ACC112 (cell line): ENCODE results near the gene CYP1B1.

Experiments
- H2AFZ ChIP-seq: fragments of 200-600 bp; sonication (generic); one replicate; pipeline ENCODE4 v1.6.0; 2017; ENCODE audit warnings: antibody characterized with exemption, low read length; ENCODE audit not compliant: unreplicated experiment
- H3K27ac ChIP-seq: fragments of 200-600 bp; sonication (generic); 2 replicates; pipeline ENCODE4 v1.5.1; 2014; ENCODE audit warnings: low read depth, mild to moderate bottlenecking, antibody characterized with exemption, low read length, moderate library complexity
- H3K27me3 ChIP-seq: fragments of 200-600 bp; sonication (generic); 2 replicates; pipeline ENCODE4 v1.6.1; 2014; ENCODE audit warnings: mild to moderate bottlenecking, antibody characterized with exemption, low read length, moderate library complexity, mixed read lengths; ENCODE audit not compliant: insufficient read depth
- H3K36me3 ChIP-seq: fragments of 200-600 bp; sonication (generic); 2 replicates; pipeline ENCODE4 v1.6.1; 2016; ENCODE audit warnings: mild to moderate bottlenecking, antibody characterized with exemption, low read length, moderate library complexity, mixed read lengths; ENCODE audit not compliant: insufficient read depth
- H3K4me1 ChIP-seq: fragments of 200-600 bp; sonication (generic); one replicate; pipeline ENCODE4 v1.6.1; 2016; ENCODE audit warnings: low read length, mixed read lengths; ENCODE audit not compliant: insufficient read depth, unreplicated experiment, control insufficient read depth
- H3K4me3 ChIP-seq: fragments of 200-600 bp; sonication (generic); 2 replicates; pipeline ENCODE4 v1.5.1; 2014; ENCODE audit warnings: mild to moderate bottlenecking, low read depth, low read length
- H3K79me2 ChIP-seq: fragments of 200-600 bp; sonication (generic); one replicate; pipeline ENCODE4 v1.6.0; 2016; ENCODE audit warnings: low read length; ENCODE audit not compliant: control insufficient read depth, unreplicated experiment, insufficient read depth

The CYP1B1 gene

GRCh38 chr2:38057651-38058410 is 18.1 kb downstream of the CYP1B1 start:
- H3K27ac ChIP-seq: no peak overlapping the region
- no peak overlapping the region for H2AFZ ChIP-seq
- no peak overlapping the region for H3K4me3 ChIP-seq
- no peaks in the 10 kb centered on the region for H3K36me3 ChIP-seq
- 0 out of 2 replicates have a peak, but pooled peaks cover under 1% of the 10 kb centered on the region for H3K27me3 ChIP-seq
- no peaks in the 10 kb centered on the region for H3K79me2 ChIP-seq
- H3K4me1 ChIP-seq: peaks cover 8% of the 10 kb centered on the region

- Histone ChIP-seq H3K79me2 (no peaks in the 10 kb centered on the region), H2AFZ (no peak overlapping the region)
Observed at GRCh38 chr2:38056216-38056615, 19.7 kb downstream of the CYP1B1 start.

GRCh38 chr2:38045811-38046210 is 30.1 kb downstream of the CYP1B1 start:
- no peaks in the 10 kb centered on the region for H3K36me3 ChIP-seq
- H3K79me2 ChIP-seq: no peaks in the 10 kb centered on the region
- H3K4me1 ChIP-seq: no peaks in the 10 kb centered on the region
- H3K27ac ChIP-seq: no peak overlapping the region
- H3K27me3 ChIP-seq: no peaks in the 10 kb centered on the region
- H2AFZ ChIP-seq: no peak overlapping the region
- no peak overlapping the region for H3K4me3 ChIP-seq

More at GRCh38 chr2:38056216-38056615, 19.7 kb downstream of the CYP1B1 start:
- no peak overlapping the region for H3K4me3 ChIP-seq
- no peaks in the 10 kb centered on the region for H3K36me3 ChIP-seq
- no peak overlapping the region for H3K27ac ChIP-seq
- 0 out of 2 replicates have a peak, but pooled peaks cover 9% of the 10 kb centered on the region for H3K27me3 ChIP-seq
- peaks cover 8% of the 10 kb centered on the region for H3K4me1 ChIP-seq

- Histone ChIP-seq H3K27me3 (no peaks in the 10 kb centered on the region), H2AFZ (no peak overlapping the region), H3K4me1 (peaks cover 26% of the 10 kb centered on the region), H3K4me3 (no peak overlapping the region), H3K27ac (peak overlapping the region; percentile 50; the same call in 1 of the 2 replicates), H3K79me2 (no peaks in the 10 kb centered on the region), H3K36me3 (no peaks in the 10 kb centered on the region)
Observed at GRCh38 chr2:38039121-38039910, 36.6 kb downstream of the CYP1B1 start.

GRCh38 chr2:38038682-38039081 is 37.3 kb downstream of the CYP1B1 start:
- Histone ChIP-seq H3K27me3 (no peaks in the 10 kb centered on the region), H3K4me3 (peak overlapping the region; percentile 70), H3K36me3 (no peaks in the 10 kb centered on the region), H3K4me1 (peaks cover 26% of the 10 kb centered on the region), H3K27ac (peak overlapping the region; percentile 86), H3K79me2 (no peaks in the 10 kb centered on the region), H2AFZ (peak overlapping the region; percentile 94)

GRCh38 chr2:38037757-38038621 is 38.0 kb downstream of the CYP1B1 start:
- Histone ChIP-seq H2AFZ (peak overlapping the region; percentile 94), H3K4me1 (peaks cover 26% of the 10 kb centered on the region), H3K27ac (peak overlapping the region; percentile 86), H3K79me2 (no peaks in the 10 kb centered on the region), H3K36me3 (no peaks in the 10 kb centered on the region), H3K27me3 (no peaks in the 10 kb centered on the region), H3K4me3 (peak overlapping the region; percentile 70)

- H3K4me3 ChIP-seq: peak overlapping the region; percentile 70
- H3K79me2 ChIP-seq: no peaks in the 10 kb centered on the region
- H3K36me3 ChIP-seq: no peaks in the 10 kb centered on the region
- peak overlapping the region; percentile 94 for H2AFZ ChIP-seq
- H3K4me1 ChIP-seq: peaks cover 26% of the 10 kb centered on the region
- H3K27me3 ChIP-seq: no peaks in the 10 kb centered on the region
- H3K27ac ChIP-seq: peak overlapping the region; percentile 86
Observed at GRCh38 chr2:38037325-38037724, 38.6 kb downstream of the CYP1B1 start.

GRCh38 chr2:38035968-38036367 is 40.0 kb downstream of the CYP1B1 start:
- no peaks in the 10 kb centered on the region for H3K79me2 ChIP-seq
- no peak overlapping the region for H3K27ac ChIP-seq
- no peak overlapping the region for H3K4me3 ChIP-seq
- H3K27me3 ChIP-seq: no peaks in the 10 kb centered on the region
- no peaks in the 10 kb centered on the region for H3K36me3 ChIP-seq
- H3K4me1 ChIP-seq: peaks cover 26% of the 10 kb centered on the region
- no peak overlapping the region for H2AFZ ChIP-seq

GRCh38 chr2:38033646-38034045 is 42.3 kb downstream of the CYP1B1 start:
- H3K79me2 ChIP-seq: no peaks in the 10 kb centered on the region
- H2AFZ ChIP-seq: no peak overlapping the region
- H3K27ac ChIP-seq: no peak overlapping the region
- H3K27me3 ChIP-seq: no peaks in the 10 kb centered on the region
- H3K4me1 ChIP-seq: peaks cover 16% of the 10 kb centered on the region
- no peaks in the 10 kb centered on the region for H3K36me3 ChIP-seq
- no peak overlapping the region for H3K4me3 ChIP-seq

- Histone ChIP-seq H3K27ac (no peak overlapping the region), H3K4me3 (no peak overlapping the region), H3K4me1 (peaks cover 13% of the 10 kb centered on the region), H3K79me2 (no peaks in the 10 kb centered on the region), H3K36me3 (no peaks in the 10 kb centered on the region), H2AFZ (no peak overlapping the region), H3K27me3 (no peaks in the 10 kb centered on the region)
Observed at GRCh38 chr2:38032946-38033345, 43.0 kb downstream of the CYP1B1 start.
